Esophagus muscularis mucosa (tissue), 4 donors: ENCODE data around the gene SMIM5.

Experiments
- EP300 ChIP-seq: sonication (generic); formaldehyde crosslinking; IDR thresholded peaks from one replicate; pipeline ENCODE4 v1.6.1; 2017; ENCODE audit warnings: antibody characterized with exemption
- POLR2A ChIP-seq: fragments of 450-650 bp; IDR thresholded peaks from one replicate; pipeline ENCODE4 v1.6.1; 2017; ENCODE audit warnings: antibody characterized with exemption, moderate library complexity, mild to moderate bottlenecking, low read depth
- POLR2AphosphoS5 ChIP-seq, 2 donors: sonication (generic); formaldehyde crosslinking; IDR thresholded peaks; one replicate each; pipeline ENCODE4 v1.6.1; 2017; ENCODE audit warnings: antibody characterized with exemption in 2 of 2
- TF ChIP-seq, protein P1 (sequence below), 3 experiments: fragments of 200-600 bp in 2 of 3; fragments of 450-650 bp in 1 of 3; sonication (generic) in 2 of 3; IDR thresholded peaks; one replicate each; pipeline ENCODE4 v1.5.1; 2017 to 2019; ENCODE audit warnings: antibody characterized with exemption in 3 of 3, mild to moderate bottlenecking in 2 of 3, moderate library complexity in 1 of 3

GRCh38 chr17:75584849-75585175 lies 48.4 kb upstream of the SMIM5 start:
- TF ChIP-seq, protein P1, sequence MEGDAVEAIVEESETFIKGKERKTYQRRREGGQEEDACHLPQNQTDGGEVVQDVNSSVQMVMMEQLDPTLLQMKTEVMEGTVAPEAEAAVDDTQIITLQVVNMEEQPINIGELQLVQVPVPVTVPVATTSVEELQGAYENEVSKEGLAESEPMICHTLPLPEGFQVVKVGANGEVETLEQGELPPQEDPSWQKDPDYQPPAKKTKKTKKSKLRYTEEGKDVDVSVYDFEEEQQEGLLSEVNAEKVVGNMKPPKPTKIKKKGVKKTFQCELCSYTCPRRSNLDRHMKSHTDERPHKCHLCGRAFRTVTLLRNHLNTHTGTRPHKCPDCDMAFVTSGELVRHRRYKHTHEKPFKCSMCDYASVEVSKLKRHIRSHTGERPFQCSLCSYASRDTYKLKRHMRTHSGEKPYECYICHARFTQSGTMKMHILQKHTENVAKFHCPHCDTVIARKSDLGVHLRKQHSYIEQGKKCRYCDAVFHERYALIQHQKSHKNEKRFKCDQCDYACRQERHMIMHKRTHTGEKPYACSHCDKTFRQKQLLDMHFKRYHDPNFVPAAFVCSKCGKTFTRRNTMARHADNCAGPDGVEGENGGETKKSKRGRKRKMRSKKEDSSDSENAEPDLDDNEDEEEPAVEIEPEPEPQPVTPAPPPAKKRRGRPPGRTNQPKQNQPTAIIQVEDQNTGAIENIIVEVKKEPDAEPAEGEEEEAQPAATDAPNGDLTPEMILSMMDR (IDR thresholded peaks at IDR 0.05): no peak
- TF ChIP-seq POLR2A (no peak), POLR2AphosphoS5 (IDR thresholded peaks at IDR 0.05) (no peak), EP300 (no peak)
